ENCODE data around the gene ROBO4. TPM values are rescaled to one million over a fixed set of nuclear protein-coding genes. Genes with fewer than 3 reads are reported as not detected.

Gene ROBO4
- total RNA-seq, 4 donors from 2014 or later: 5.6 to 18.1 (median 12.0) TPM

- no peak for DNase-seq (ENCODE audit: low spot score in 2 of 2)
- TF ChIP-seq, protein P1, sequence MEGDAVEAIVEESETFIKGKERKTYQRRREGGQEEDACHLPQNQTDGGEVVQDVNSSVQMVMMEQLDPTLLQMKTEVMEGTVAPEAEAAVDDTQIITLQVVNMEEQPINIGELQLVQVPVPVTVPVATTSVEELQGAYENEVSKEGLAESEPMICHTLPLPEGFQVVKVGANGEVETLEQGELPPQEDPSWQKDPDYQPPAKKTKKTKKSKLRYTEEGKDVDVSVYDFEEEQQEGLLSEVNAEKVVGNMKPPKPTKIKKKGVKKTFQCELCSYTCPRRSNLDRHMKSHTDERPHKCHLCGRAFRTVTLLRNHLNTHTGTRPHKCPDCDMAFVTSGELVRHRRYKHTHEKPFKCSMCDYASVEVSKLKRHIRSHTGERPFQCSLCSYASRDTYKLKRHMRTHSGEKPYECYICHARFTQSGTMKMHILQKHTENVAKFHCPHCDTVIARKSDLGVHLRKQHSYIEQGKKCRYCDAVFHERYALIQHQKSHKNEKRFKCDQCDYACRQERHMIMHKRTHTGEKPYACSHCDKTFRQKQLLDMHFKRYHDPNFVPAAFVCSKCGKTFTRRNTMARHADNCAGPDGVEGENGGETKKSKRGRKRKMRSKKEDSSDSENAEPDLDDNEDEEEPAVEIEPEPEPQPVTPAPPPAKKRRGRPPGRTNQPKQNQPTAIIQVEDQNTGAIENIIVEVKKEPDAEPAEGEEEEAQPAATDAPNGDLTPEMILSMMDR (IDR thresholded peaks at IDR 0.05): no peak
- TF ChIP-seq POLR2A (IDR thresholded peaks at IDR 0.05): no peak
- no peak overlapping the region for H3K4me3 ChIP-seq (ENCODE audit: low read depth, poor library complexity, severe bottlenecking)
- WGBS, 2 donors: 75 to 80% methylated on average over 6 of the region's 6 CpGs
- intact Hi-C loops (cut with DNase I; ENCODE audit: low total_unique reads): loop anchor here (5.0 kb wide), 1 partner anchor 1590 kb away; no protein-coding TSS in a partner anchor
Observed at GRCh38 chr11:124942466-124943253, 45.0 kb upstream of the ROBO4 start.

GRCh38 chr11:124941703-124942102 is 44.0 kb upstream of the ROBO4 start:
- DNase-seq (ENCODE audit: low spot score in 2 of 2): no peak
- 93 to 97% methylated on average over 1 of the region's 1 CpG for WGBS, 2 donors
- intact Hi-C loops (cut with DNase I; ENCODE audit: low total_unique reads): loop anchor here (5.0 kb wide), 1 partner anchor 1591 kb away; no protein-coding TSS in a partner anchor
- TF ChIP-seq, protein P1 (IDR thresholded peaks at IDR 0.05): no peak
- no peak for TF ChIP-seq POLR2A (IDR thresholded peaks at IDR 0.05)
- H3K4me3 ChIP-seq (ENCODE audit: low read depth, poor library complexity, severe bottlenecking): no peak overlapping the region

GRCh38 chr11:124938970-124939369 is 41.3 kb upstream of the ROBO4 start:
- TF ChIP-seq, protein P1 (IDR thresholded peaks at IDR 0.05): no peak
- TF ChIP-seq POLR2A (IDR thresholded peaks at IDR 0.05): no peak
- 86 to 88% methylated on average over 6 of the region's 6 CpGs for WGBS, 2 donors
- intact Hi-C loops (cut with DNase I; ENCODE audit: low total_unique reads): no loop called here
- DNase-seq (ENCODE audit: low spot score in 2 of 2): no peak
- no peak overlapping the region for H3K4me3 ChIP-seq (ENCODE audit: low read depth, poor library complexity, severe bottlenecking)

DNA sequence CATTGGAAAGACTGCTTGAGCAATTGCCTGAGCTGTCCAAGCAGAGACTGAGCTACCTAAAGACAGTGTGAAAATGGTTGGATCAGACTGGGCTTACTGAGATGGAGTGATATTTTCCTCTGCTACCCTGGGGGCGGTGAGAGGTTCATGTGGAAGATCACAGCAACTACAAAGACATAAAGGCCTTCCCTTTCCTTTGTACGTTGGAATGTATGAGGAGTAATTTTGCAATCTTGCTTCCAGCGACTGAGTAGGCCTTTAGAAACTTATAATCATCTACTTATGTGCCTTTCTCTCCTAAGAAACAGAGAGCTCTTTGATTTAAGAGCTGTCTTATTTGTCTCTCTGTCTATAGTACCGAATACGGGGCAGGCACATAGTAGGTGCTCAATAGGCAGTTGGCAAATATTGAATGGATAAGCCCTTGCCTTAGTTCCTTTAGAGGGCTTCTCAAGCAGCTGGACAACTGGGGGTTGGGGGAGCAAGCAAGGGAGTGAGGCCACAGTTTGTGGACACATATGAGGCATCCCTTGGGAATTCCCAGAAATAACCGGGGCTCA is 40.6 kb upstream of the ROBO4 start:
- WGBS, 2 donors: 53 to 54% methylated on average over 6 of the region's 6 CpGs
- TF ChIP-seq POLR2A (IDR thresholded peaks at IDR 0.05): no peak
- TF ChIP-seq, protein P1 (IDR thresholded peaks at IDR 0.05): no peak
- intact Hi-C loops (cut with DNase I; ENCODE audit: low total_unique reads): no loop called here

DNA sequence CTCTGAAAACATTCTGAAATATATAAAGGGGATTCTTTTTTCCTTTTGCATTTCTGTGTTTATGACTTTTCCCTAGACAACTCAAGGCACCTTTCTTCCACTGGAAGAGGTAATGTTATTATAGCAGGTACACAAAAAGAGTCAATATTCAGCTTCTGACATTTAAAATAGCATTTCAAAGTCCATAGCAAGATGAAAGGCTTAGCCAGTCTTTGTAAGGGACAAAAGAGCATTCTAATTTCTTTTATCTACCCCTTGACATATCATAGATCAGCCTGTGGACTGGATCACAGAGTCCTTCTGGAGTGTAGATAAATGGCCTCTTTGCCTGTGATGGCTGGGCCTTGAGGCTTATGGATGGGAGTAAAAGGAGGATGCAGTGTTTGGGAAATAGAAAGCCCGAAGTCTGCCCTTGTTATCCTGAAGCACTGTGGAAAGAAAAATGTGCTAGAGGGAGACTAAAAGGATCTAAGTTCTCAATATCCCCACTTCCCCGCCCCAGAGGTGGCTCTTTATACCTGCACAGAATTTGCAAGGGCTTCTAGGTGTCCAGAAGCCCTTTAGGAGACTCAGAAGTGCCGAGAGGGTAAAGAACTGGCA is 39.8 kb upstream of the ROBO4 start:
- 78 to 83% methylated on average over 3 of the region's 3 CpGs for WGBS, 2 donors
- H3K4me3 ChIP-seq (ENCODE audit: low read depth, poor library complexity, severe bottlenecking): no peak overlapping the region
- intact Hi-C loops (cut with DNase I; ENCODE audit: low total_unique reads): no loop called here
- no peak for TF ChIP-seq POLR2A (IDR thresholded peaks at IDR 0.05)
- TF ChIP-seq, protein P1 (IDR thresholded peaks at IDR 0.05): no peak
- DNase-seq (ENCODE audit: low spot score in 2 of 2): no peak

More for the DNA sequence above, 40.6 kb upstream of the ROBO4 start:
- H3K4me3 ChIP-seq (ENCODE audit: low read depth, poor library complexity, severe bottlenecking): no peak overlapping the region
- no peak for DNase-seq (ENCODE audit: low spot score in 2 of 2)

Measured in lower leg skin (tissue), 4 donors.